ENCODE results near the gene NSG2.

Gene NSG2

DNA sequence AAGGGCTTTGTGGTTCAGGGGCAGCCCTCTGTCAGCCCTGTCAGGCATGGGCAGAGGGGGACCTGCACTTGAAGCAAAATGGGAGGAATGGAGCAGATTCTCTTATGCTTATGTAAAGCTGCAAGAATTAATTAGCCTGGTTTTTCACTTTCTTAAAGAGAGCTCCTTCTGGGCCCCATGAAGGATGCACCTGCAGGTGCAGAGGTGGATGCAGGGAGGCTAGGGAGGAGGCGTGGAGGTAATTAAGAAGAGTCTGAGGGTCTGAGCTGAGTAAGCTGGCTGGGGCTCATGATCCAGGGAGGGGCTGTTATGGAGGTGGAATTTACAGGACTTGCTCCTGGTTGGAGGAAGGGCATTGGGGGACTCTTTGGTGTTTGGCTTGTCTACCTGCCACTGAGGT is 22.0 kb downstream of the NSG2 start:
- POLR2A ChIA-PET = no interaction called here
- no peak for DNase-seq (ENCODE audit: extremely low spot score)
- TF ChIP-seq SUZ12 (IDR thresholded peaks at IDR 0.05) = no peak
- no peak for TF ChIP-seq ZNF384 (IDR thresholded peaks at IDR 0.05)
- TF ChIP-seq FOXK2 (IDR thresholded peaks at IDR 0.05) = no peak
- TF ChIP-seq, protein P1, sequence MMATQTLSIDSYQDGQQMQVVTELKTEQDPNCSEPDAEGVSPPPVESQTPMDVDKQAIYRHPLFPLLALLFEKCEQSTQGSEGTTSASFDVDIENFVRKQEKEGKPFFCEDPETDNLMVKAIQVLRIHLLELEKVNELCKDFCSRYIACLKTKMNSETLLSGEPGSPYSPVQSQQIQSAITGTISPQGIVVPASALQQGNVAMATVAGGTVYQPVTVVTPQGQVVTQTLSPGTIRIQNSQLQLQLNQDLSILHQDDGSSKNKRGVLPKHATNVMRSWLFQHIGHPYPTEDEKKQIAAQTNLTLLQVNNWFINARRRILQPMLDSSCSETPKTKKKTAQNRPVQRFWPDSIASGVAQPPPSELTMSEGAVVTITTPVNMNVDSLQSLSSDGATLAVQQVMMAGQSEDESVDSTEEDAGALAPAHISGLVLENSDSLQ (IDR thresholded peaks at IDR 0.05) = no peak
- TF ChIP-seq CTBP1 (IDR thresholded peaks at IDR 0.05; ENCODE audit: borderline replicate concordance) = no peak
- TF ChIP-seq NFRKB (IDR thresholded peaks at IDR 0.05) = no peak
- TF ChIP-seq HDGF (IDR thresholded peaks at IDR 0.05; ENCODE audit: borderline replicate concordance) = no peak
- no peak for TF ChIP-seq FOXA1 (IDR thresholded peaks at IDR 0.05)
- no peak for TF ChIP-seq L3MBTL2 (conservative IDR thresholded peaks at IDR 0.05)
- no peak for TF ChIP-seq FOXM1 (IDR thresholded peaks at IDR 0.05; ENCODE audit: borderline replicate concordance)
- no peak for TF ChIP-seq ELF4 (IDR thresholded peaks at IDR 0.05)
- TF ChIP-seq LEF1 (IDR thresholded peaks at IDR 0.05; ENCODE audit: borderline replicate concordance) = no peak
- CTCF ChIA-PET = no interaction called here

DNA sequence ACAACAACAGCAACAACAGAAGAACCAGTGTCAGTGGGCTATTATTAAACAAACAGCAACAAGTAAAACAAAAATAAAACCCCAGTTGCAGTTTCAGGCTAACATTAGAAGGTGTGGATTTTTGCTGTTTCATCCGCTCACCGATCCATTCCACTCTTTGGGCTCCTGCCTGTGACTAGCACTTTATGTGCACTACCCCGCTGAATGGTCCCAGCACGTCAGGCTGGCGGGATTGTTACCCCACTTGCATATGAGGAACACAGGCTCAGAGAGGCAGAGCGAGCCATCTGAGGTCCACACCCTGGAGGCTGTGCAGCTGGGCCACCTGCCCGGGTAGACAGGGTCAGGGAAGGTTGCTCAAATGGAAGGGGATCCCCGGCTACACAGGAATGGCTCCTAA is 26.0 kb downstream of the NSG2 start:
- CTCF ChIA-PET = no interaction called here
- POLR2A ChIA-PET = no interaction called here
- TF ChIP-seq CTBP1 (IDR thresholded peaks at IDR 0.05; ENCODE audit: borderline replicate concordance) (no peak), SP1 (IDR thresholded peaks at IDR 0.05) (no peak), ARNT (IDR thresholded peaks at IDR 0.05) (no peak), ELF4 (IDR thresholded peaks at IDR 0.05) (no peak), ZNF384 (IDR thresholded peaks at IDR 0.05) (no peak), BHLHE40 (IDR thresholded peaks at IDR 0.05; ENCODE audit: borderline replicate concordance) (no peak), FOXA1 (IDR thresholded peaks at IDR 0.05) (no peak), LEF1 (IDR thresholded peaks at IDR 0.05; ENCODE audit: borderline replicate concordance) (no peak)
- no peak for DNase-seq (ENCODE audit: extremely low spot score)

DNA sequence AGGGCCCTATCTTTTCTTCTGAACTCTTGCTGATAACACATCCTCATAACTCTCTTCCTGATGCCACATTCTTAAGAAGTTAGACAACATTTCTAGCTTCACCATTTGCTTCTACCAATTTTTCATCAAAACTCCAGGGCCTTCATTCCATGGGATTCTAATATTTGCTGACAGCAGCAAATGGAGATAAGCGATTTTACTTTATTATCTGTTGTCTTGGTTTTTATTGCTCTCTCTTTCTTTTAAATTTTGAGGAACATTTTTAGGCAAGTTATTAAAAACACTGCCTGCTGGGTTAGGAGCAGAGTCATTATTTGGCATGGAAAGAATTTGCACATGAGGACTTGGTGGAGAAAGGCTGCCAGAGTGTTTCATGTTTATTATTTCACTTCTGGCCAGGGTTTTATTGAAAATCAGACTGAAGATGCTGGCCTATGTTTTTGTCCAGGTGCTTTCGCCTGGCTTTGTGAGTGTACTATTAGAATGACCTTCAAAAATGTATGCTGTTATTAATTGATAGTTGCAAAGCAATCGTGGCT is 27.7 kb downstream of the NSG2 start:
- ChIA-PET CTCF (interaction anchor here (1.5 kb wide), 1 partner anchor 27 kb away, joined by 4 read pairs; the partner anchor contains the start of gene NSG2), POLR2A (no interaction called here)
- DNase-seq (ENCODE audit: extremely low spot score) = no peak
- TF ChIP-seq FOXM1 (IDR thresholded peaks at IDR 0.05; ENCODE audit: borderline replicate concordance) (no peak), FOXA1 (IDR thresholded peaks at IDR 0.05) (no peak), ARNT (IDR thresholded peaks at IDR 0.05) (no peak), ELF4 (IDR thresholded peaks at IDR 0.05) (no peak), HDGF (IDR thresholded peaks at IDR 0.05; ENCODE audit: borderline replicate concordance) (no peak), SUZ12 (IDR thresholded peaks at IDR 0.05) (no peak), L3MBTL2 (conservative IDR thresholded peaks at IDR 0.05) (no peak), TARDBP (IDR thresholded peaks at IDR 0.05) (no peak), ZNF384 (IDR thresholded peaks at IDR 0.05) (no peak), NFRKB (IDR thresholded peaks at IDR 0.05) (no peak), FOXK2 (IDR thresholded peaks at IDR 0.05) (no peak), LEF1 (IDR thresholded peaks at IDR 0.05; ENCODE audit: borderline replicate concordance) (no peak), CTBP1 (IDR thresholded peaks at IDR 0.05; ENCODE audit: borderline replicate concordance) (no peak), SP1 (IDR thresholded peaks at IDR 0.05) (no peak), BHLHE40 (IDR thresholded peaks at IDR 0.05; ENCODE audit: borderline replicate concordance) (no peak)
- TF ChIP-seq, protein P1 (IDR thresholded peaks at IDR 0.05) = no peak

DNA sequence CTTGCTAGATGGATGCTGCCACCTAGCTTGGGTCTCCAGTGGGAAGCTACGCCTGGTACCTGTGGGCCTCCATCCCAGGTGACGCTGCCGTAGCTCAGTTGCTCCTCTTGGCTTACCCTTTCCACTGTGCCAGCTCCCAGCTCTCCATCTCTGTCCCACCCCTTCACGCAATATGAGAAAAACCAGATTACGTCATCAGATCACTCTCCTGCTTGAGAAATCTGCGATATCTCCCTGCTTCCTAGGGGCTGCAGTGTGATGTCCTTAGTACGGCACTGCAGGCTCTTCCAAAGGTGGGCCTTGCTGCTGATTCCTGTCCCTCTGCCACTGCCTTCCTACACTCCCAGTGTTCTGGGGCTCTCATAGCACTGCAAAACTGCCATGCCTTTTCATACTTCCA is 28.9 kb downstream of the NSG2 start:
- TF ChIP-seq LEF1 (IDR thresholded peaks at IDR 0.05; ENCODE audit: borderline replicate concordance) (no peak), FOXK2 (IDR thresholded peaks at IDR 0.05) (no peak), ELF4 (IDR thresholded peaks at IDR 0.05) (no peak), SP1 (IDR thresholded peaks at IDR 0.05) (no peak), SUZ12 (IDR thresholded peaks at IDR 0.05) (no peak), TARDBP (IDR thresholded peaks at IDR 0.05) (no peak), ARNT (IDR thresholded peaks at IDR 0.05) (no peak), HDGF (IDR thresholded peaks at IDR 0.05; ENCODE audit: borderline replicate concordance) (no peak), BHLHE40 (IDR thresholded peaks at IDR 0.05; ENCODE audit: borderline replicate concordance) (no peak), ZNF384 (IDR thresholded peaks at IDR 0.05) (no peak), NFRKB (IDR thresholded peaks at IDR 0.05) (no peak), FOXA1 (IDR thresholded peaks at IDR 0.05) (no peak), FOXM1 (IDR thresholded peaks at IDR 0.05; ENCODE audit: borderline replicate concordance) (no peak), L3MBTL2 (conservative IDR thresholded peaks at IDR 0.05) (no peak), CTBP1 (IDR thresholded peaks at IDR 0.05; ENCODE audit: borderline replicate concordance) (no peak)
- TF ChIP-seq, protein P1 (IDR thresholded peaks at IDR 0.05) = no peak
- CTCF ChIA-PET = interaction anchor here (0.6 to 1.5 kb wide), 3 partner anchors 19 to 362 kb away, joined by 3 to 4 read pairs (median 3); partner anchors contain the start of gene NSG2
- POLR2A ChIA-PET = no interaction called here
- DNase-seq (ENCODE audit: extremely low spot score) = no peak

DNA sequence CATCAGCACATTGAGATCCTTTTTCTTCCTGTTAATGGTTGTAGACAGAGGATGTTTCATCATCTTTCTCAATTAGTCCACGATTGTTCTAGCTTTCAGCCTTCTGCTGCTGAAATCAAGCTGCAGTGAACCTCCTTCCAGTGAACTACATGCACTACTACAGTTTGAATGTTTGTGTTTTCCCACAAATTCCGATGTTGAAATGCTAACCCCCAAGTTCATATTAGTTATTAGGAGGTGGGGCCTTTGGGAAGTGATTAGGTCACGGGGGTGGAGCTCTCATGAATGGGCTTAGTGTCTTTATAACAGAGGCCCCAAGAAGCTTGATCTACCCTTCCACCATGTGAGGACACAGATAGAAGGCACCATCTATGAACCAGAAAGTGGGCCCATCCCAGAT is 32.9 kb downstream of the NSG2 start:
- no peak for DNase-seq (ENCODE audit: extremely low spot score)
- POLR2A ChIA-PET = no interaction called here
- TF ChIP-seq NFRKB (IDR thresholded peaks at IDR 0.05) (no peak), FOXK2 (IDR thresholded peaks at IDR 0.05) (no peak), TARDBP (IDR thresholded peaks at IDR 0.05) (no peak), L3MBTL2 (conservative IDR thresholded peaks at IDR 0.05) (no peak), SP1 (IDR thresholded peaks at IDR 0.05) (no peak), FOXA1 (IDR thresholded peaks at IDR 0.05) (no peak), ELF4 (IDR thresholded peaks at IDR 0.05) (no peak), CTBP1 (IDR thresholded peaks at IDR 0.05; ENCODE audit: borderline replicate concordance) (no peak), LEF1 (IDR thresholded peaks at IDR 0.05; ENCODE audit: borderline replicate concordance) (no peak), HDGF (IDR thresholded peaks at IDR 0.05; ENCODE audit: borderline replicate concordance) (no peak), FOXM1 (IDR thresholded peaks at IDR 0.05; ENCODE audit: borderline replicate concordance) (no peak), ARNT (IDR thresholded peaks at IDR 0.05) (no peak), ZNF384 (IDR thresholded peaks at IDR 0.05) (no peak)
- TF ChIP-seq, protein P1 (IDR thresholded peaks at IDR 0.05) = no peak
- CTCF ChIA-PET = interaction anchor here (0.8 kb wide), 1 partner anchor 234 kb away, joined by 3 read pairs; no protein-coding TSS in a partner anchor

All from HEK293T (cell line).